GM12878 (cell line): ENCODE results near the gene RNF130. TPM values are rescaled to one million over a fixed set of nuclear protein-coding genes. Genes with fewer than 3 reads are reported as not detected.

Experiments
- ATAC-seq: fragments of 200-7000 bp; cut with Tn5 transposase; 3 replicates; pipeline ENCODE4 v1.9.1; 2020; ENCODE audit warnings: mild to moderate bottlenecking, moderate library complexity
- BruUV-seq: library from RNA; stranded (reverse); fragments of 400-500 nt; replicated peaks from 2 replicates; lab custom pipeline; 2021; lab: Mats Ljungman, UMichigan
- CTCF ChIA-PET: fragments of 300-600 bp; sonication (Branson Sonifier 250); formaldehyde crosslinking; extraction: SDS; loops from one replicate; lab custom pipeline; 2021; ENCODE audit warnings: inconsistent platforms; lab: Yijun Ruan, JAX
- POLR2A ChIA-PET: fragments of 350-600 bp; formaldehyde crosslinking; extraction: SDS; loops from one replicate; lab custom pipeline; 2021; ENCODE audit warnings: inconsistent platforms; lab: Charles Lee
- RAD21 ChIA-PET: fragments of 300-600 bp; sonication (Branson Sonifier 250); formaldehyde crosslinking; loops from one replicate; lab custom pipeline; 2023; ENCODE audit warnings: antibody characterized with exemption; ENCODE audit not compliant: unreplicated experiment; lab: Charles Lee
- SMC1A ChIA-PET: fragments of 300-600 bp; sonication (Branson Sonifier 250); formaldehyde crosslinking; loops from one replicate; lab custom pipeline; 2023; ENCODE audit not compliant: unreplicated experiment, uncharacterized antibody; lab: Charles Lee
- DNase-seq: peaks from one replicate; pipeline ENCODE4 v3.0.0-alpha.2; 2011; ENCODE audit warnings: low read depth, low spot score
- FAIRE-seq: peaks from 3 replicates; lab custom pipeline; 2011; peaks lifted over from hg19 to GRCh38; lab: Jason Lieb, UNC
- H2AFZ ChIP-seq: 2 replicates; pipeline ENCODE4 v1.6.0; 2011; ENCODE audit warnings: low read depth, low read length, control low read depth; ENCODE audit not compliant: control insufficient read depth
- H3K27ac ChIP-seq: 2 replicates; pipeline ENCODE4 v1.5.1; 2011; ENCODE audit warnings: control low read depth; ENCODE audit not compliant: control insufficient read depth, insufficient read depth
- H3K27me3 ChIP-seq, 2 experiments: replicated peaks in 1 of 2; 2 replicates each; pipeline versions ENCODE4 v1.6.0 to v1.6.1; 2011; ENCODE audit warnings: low read length in 1 of 2; ENCODE audit not compliant: control insufficient read depth in 2 of 2, insufficient read depth in 2 of 2
- H3K36me3 ChIP-seq, 2 experiments: 2 replicates each; pipeline ENCODE4 v1.5.1; 2011; ENCODE audit warnings: low read length in 1 of 2; ENCODE audit not compliant: control insufficient read depth in 2 of 2, insufficient read depth in 2 of 2
- H3K4me1 ChIP-seq: 2 replicates; pipeline ENCODE4 v1.6.1; 2011; ENCODE audit warnings: mild to moderate bottlenecking, low read length, moderate library complexity, mixed read lengths; ENCODE audit not compliant: control insufficient read depth, insufficient read depth
- H3K4me2 ChIP-seq: 2 replicates; pipeline ENCODE4 v1.6.0; 2011; ENCODE audit warnings: control low read depth; ENCODE audit not compliant: control insufficient read depth, insufficient read depth
- H3K4me3 ChIP-seq: fragments of 200-600 bp; sonication (generic); 2 replicates; pipeline ENCODE4 v1.5.1; 2016
- H3K79me2 ChIP-seq: 2 replicates; pipeline ENCODE4 v1.6.0; 2011; ENCODE audit warnings: low read length; ENCODE audit not compliant: control insufficient read depth, insufficient read depth
- H3K9ac ChIP-seq: 2 replicates; pipeline ENCODE4 v1.8.0; 2011; ENCODE audit warnings: low read length, control low read depth, mixed read lengths; ENCODE audit not compliant: control insufficient read depth, insufficient read depth
- H3K9me3 ChIP-seq: replicated peaks from 3 replicates; pipeline ENCODE4 v1.5.1; 2011; ENCODE audit warnings: mild to moderate bottlenecking, low read length; ENCODE audit not compliant: control insufficient read depth, insufficient read depth
- H4K20me1 ChIP-seq: 2 replicates; pipeline ENCODE4 v1.6.0; 2011; ENCODE audit not compliant: control insufficient read depth, insufficient read depth
- CHD1 ChIP-seq: IDR thresholded peaks from 2 replicates; pipeline ENCODE4 v1.6.1; 2012; ENCODE audit warnings: low read depth, low read length, improper control_type of control experiment
- HCFC1 ChIP-seq: fragments of 150-350 bp; IDR thresholded peaks from 2 replicates; pipeline ENCODE4 v1.6.1; 2014; ENCODE audit warnings: low read length
- HDAC6 ChIP-seq: fragments of 200-600 bp; sonication (generic); IDR thresholded peaks from one replicate; pipeline ENCODE4 v1.8.0; 2017; ENCODE audit warnings: antibody characterized with exemption; ENCODE audit not compliant: unreplicated experiment
- IKZF2 ChIP-seq, 2 experiments: fragments of 450-650 bp; IDR thresholded peaks; 2 replicates each; pipeline ENCODE4 v1.6.1; 2017; ENCODE audit warnings: mild to moderate bottlenecking in 2 of 2, moderate library complexity in 2 of 2
- KLF5 ChIP-seq: fragments of 450-650 bp; IDR thresholded peaks from 2 replicates; pipeline ENCODE4 v1.6.1; 2014; ENCODE audit warnings: mild to moderate bottlenecking; ENCODE audit not compliant: partially characterized antibody
- NR2F1 ChIP-seq: fragments of 450-650 bp; conservative IDR thresholded peaks from 2 replicates; pipeline ENCODE4 v1.6.1; 2017; ENCODE audit warnings: mild to moderate bottlenecking
- PML ChIP-seq: IDR thresholded peaks from 2 replicates; pipeline ENCODE4 v1.6.1; 2012; ENCODE audit warnings: low read length, inconsistent platforms
- RAD21 ChIP-seq: IDR thresholded peaks from 2 replicates; pipeline ENCODE4 v1.6.1; 2011; ENCODE audit warnings: mild to moderate bottlenecking, low read depth, low read length, moderate library complexity; ENCODE audit not compliant: insufficient read depth
- SUZ12 ChIP-seq: fragments of 200-600 bp; sonication (generic); IDR thresholded peaks from one replicate; pipeline ENCODE4 v1.6.1; 2018; ENCODE audit warnings: antibody characterized with exemption, mild to moderate bottlenecking; ENCODE audit not compliant: unreplicated experiment
- ZNF24 ChIP-seq: fragments of 450-650 bp; IDR thresholded peaks from 2 replicates; pipeline ENCODE4 v1.6.1; 2017; ENCODE audit warnings: antibody characterized with exemption, mild to moderate bottlenecking
- WGBS: methylation state at CpG from one replicate; pipeline ENCODE4 v1.1.6; 2016; ENCODE audit warnings: low lambda C conversion rate; ENCODE audit not compliant: insufficient replicate concordance, insufficient coverage; ENCODE audit errors: missing lambda C conversion rate; 5-methylcytosine and 5-hydroxymethylcytosine counted together
- in situ Hi-C: fragments of 300-500 bp; cut with MboI; formaldehyde crosslinking; loops from 9 replicates; pipeline ENCODE4 v1.14.3; 2018; ENCODE audit warnings: mixed read lengths
- intact Hi-C: fragments of 100-400 bp; cut with micrococcal nuclease; formaldehyde crosslinking; loops from one replicate; pipeline ENCODE4 v1.14.2; 2022; ENCODE audit not compliant: unreplicated experiment
- polyA plus RNA-seq, 11 experiments: library from polyadenylated mRNA; depleted of rRNA in 4 of 11; unstranded in 6 of 11; stranded (reverse) in 5 of 11; fragments of >200 nt; fragmentation: Nextera tagmentation in 4 of 11; fragmentation: Illumina TruSeq in 1 of 11; extraction: Ambion mirVana in 4 of 11; extraction: Trizol in 1 of 11; gene quantifications; 1 replicate in 1 of 11; 2 replicates in 10 of 11; pipeline versions ENCODE4 v1.2.1 to v1.2.3, GENCODE V29; 2011 to 2016; ENCODE audit warnings: inconsistent platforms in 2 of 11, missing spikeins in 2 of 11, low read depth in 1 of 11
- total RNA-seq, 4 experiments: library from RNA; depleted of rRNA in 3 of 4; stranded (reverse); fragments of >200 nt in 3 of 4; fragmentation: Illumina TruSeq in 1 of 4; extraction: Trizol in 1 of 4; gene quantifications; 2 replicates each; pipeline versions ENCODE4 v1.2.1 to v1.2.3, GENCODE V29; 2013 to 2021
- TF ChIP-seq, protein P1 (sequence below): fragments of 450-650 bp; IDR thresholded peaks from 2 replicates; pipeline ENCODE4 v1.6.1; 2017; ENCODE audit warnings: mild to moderate bottlenecking, low read depth, inconsistent platforms; ENCODE audit not compliant: poor library complexity, severe bottlenecking
- TF ChIP-seq, protein P2 (sequence below): fragments of 150-350 bp; IDR thresholded peaks from 2 replicates; pipeline ENCODE4 v1.6.1; 2016; ENCODE audit warnings: low read depth, low read length

The RNF130 gene
- total and polyA plus RNA-seq, 10 of the 15 experiments (the other 5 are each of a cell fraction or from before 2014, with no cell fraction given): 0.04 to 0.36 (median 0.11) TPM; not detected in 1

DNA sequence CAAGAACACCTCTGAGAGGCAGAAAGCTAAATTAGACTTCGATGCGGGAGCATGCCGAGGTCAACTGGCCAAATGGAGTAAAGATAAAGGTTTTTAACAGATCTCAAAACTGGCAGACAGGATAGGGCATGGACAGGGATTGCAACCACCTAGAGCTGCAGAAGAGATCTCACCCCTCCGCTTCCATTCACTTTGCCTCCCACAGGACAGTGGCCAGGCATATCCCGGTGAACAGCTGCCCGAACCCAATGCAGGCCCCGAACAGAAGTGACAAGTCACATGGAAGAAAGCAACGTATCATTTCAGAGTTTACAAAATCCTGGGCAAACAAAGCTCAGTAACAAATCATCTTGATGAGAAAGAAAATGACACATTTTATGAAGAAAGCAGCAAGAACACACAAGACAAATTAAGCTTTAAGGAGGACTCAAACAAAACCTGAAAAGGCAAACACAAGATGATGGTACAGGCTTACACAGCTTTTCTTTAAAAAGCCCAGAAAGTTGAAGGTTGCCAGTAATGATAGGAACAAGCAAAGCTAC is 18.4 kb downstream of the RNF130 start:
- ChIA-PET SMC1A (interaction anchor here (1.6 kb wide), 1 partner anchor 11 kb away, joined by 3 read pairs; no protein-coding TSS in a partner anchor), CTCF (interaction anchor here (0.7 to 0.8 kb wide), 2 partner anchors 16 to 182 kb away, joined by 3 read pairs; no protein-coding TSS in a partner anchor), POLR2A (no interaction called here), RAD21 (no interaction called here)
- no TSS peak for BruUV-seq
- TF ChIP-seq HDAC6 (no peak), SUZ12 (no peak), NR2F1 (no peak), CHD1 (no peak), IKZF2 (IDR thresholded peaks at IDR 0.05) (no peak), HCFC1 (no peak), PML (no peak), RAD21 (no peak), KLF5 (no peak), ZNF24 (no peak)
- TF ChIP-seq, protein P1, sequence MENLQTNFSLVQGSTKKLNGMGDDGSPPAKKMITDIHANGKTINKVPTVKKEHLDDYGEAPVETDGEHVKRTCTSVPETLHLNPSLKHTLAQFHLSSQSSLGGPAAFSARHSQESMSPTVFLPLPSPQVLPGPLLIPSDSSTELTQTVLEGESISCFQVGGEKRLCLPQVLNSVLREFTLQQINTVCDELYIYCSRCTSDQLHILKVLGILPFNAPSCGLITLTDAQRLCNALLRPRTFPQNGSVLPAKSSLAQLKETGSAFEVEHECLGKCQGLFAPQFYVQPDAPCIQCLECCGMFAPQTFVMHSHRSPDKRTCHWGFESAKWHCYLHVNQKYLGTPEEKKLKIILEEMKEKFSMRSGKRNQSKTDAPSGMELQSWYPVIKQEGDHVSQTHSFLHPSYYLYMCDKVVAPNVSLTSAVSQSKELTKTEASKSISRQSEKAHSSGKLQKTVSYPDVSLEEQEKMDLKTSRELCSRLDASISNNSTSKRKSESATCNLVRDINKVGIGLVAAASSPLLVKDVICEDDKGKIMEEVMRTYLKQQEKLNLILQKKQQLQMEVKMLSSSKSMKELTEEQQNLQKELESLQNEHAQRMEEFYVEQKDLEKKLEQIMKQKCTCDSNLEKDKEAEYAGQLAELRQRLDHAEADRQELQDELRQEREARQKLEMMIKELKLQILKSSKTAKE: no peak
- TF ChIP-seq, protein P2, sequence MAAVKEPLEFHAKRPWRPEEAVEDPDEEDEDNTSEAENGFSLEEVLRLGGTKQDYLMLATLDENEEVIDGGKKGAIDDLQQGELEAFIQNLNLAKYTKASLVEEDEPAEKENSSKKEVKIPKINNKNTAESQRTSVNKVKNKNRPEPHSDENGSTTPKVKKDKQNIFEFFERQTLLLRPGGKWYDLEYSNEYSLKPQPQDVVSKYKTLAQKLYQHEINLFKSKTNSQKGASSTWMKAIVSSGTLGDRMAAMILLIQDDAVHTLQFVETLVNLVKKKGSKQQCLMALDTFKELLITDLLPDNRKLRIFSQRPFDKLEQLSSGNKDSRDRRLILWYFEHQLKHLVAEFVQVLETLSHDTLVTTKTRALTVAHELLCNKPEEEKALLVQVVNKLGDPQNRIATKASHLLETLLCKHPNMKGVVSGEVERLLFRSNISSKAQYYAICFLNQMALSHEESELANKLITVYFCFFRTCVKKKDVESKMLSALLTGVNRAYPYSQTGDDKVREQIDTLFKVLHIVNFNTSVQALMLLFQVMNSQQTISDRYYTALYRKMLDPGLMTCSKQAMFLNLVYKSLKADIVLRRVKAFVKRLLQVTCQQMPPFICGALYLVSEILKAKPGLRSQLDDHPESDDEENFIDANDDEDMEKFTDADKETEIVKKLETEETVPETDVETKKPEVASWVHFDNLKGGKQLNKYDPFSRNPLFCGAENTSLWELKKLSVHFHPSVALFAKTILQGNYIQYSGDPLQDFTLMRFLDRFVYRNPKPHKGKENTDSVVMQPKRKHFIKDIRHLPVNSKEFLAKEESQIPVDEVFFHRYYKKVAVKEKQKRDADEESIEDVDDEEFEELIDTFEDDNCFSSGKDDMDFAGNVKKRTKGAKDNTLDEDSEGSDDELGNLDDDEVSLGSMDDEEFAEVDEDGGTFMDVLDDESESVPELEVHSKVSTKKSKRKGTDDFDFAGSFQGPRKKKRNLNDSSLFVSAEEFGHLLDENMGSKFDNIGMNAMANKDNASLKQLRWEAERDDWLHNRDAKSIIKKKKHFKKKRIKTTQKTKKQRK: no peak
- DNase-seq (no peak), ATAC-seq (no peak), FAIRE-seq (no peak)
- in situ Hi-C loops (no loop called here), intact Hi-C loops (no loop called here)
- no peak overlapping the region for H3K4me3 ChIP-seq
- H3K27me3 ChIP-seq: no peaks in the 10 kb centered on the region
- H4K20me1 ChIP-seq: no peaks in the 10 kb centered on the region
- H3K4me2 ChIP-seq: no peak overlapping the region
- H3K4me1 ChIP-seq: no peaks in the 10 kb centered on the region
- H3K27ac ChIP-seq: no peak overlapping the region
- H3K79me2 ChIP-seq: no peaks in the 10 kb centered on the region
- H3K36me3 ChIP-seq: no peaks in the 10 kb centered on the region
- WGBS: 65% methylated on average over 8 of the region's 8 CpGs
- H2AFZ ChIP-seq: no peak overlapping the region
- no peaks in the 10 kb centered on the region for H3K9me3 ChIP-seq
- no peak overlapping the region for H3K9ac ChIP-seq
